ENCODE results near the gene PASK.

The PASK gene

GRCh38 chr2:241074901-241075540 lies 74.3 kb downstream of the PASK start:
- DNase-seq, result no peak

GRCh38 chr2:241074065-241074818 lies 75.0 kb downstream of the PASK start:
- no peak for DNase-seq

GRCh38 chr2:241073166-241074064 lies 75.9 kb downstream of the PASK start:
- DNase-seq, result no peak

- DNase-seq, result no peak
Measured at GRCh38 chr2:241072553-241073165, 76.6 kb downstream of the PASK start.

GRCh38 chr2:241072151-241072550 lies 77.1 kb downstream of the PASK start:
- no peak for DNase-seq

- DNase-seq, result no peak
Measured at GRCh38 chr2:241071677-241072111, 77.6 kb downstream of the PASK start.

GRCh38 chr2:241070811-241071676 lies 78.2 kb downstream of the PASK start:
- DNase-seq, result no peak

- no peak for DNase-seq
Measured at GRCh38 chr2:241070361-241070760, 78.9 kb downstream of the PASK start.

- no peak for DNase-seq
Measured at GRCh38 chr2:241069821-241070281, 79.4 kb downstream of the PASK start.

GRCh38 chr2:241068942-241069810 lies 80.1 kb downstream of the PASK start:
- no peak for DNase-seq

GRCh38 chr2:241068136-241068941 lies 80.9 kb downstream of the PASK start:
- no peak for DNase-seq

- no peak for DNase-seq
Measured at GRCh38 chr2:241067501-241068135, 81.7 kb downstream of the PASK start.

GRCh38 chr2:241066893-241067341 lies 82.4 kb downstream of the PASK start:
- DNase-seq, result no peak

- DNase-seq, result no peak
Measured at GRCh38 chr2:241066171-241066892, 82.9 kb downstream of the PASK start.

- no peak for DNase-seq
Measured at GRCh38 chr2:241065355-241065803, 83.9 kb downstream of the PASK start.

GRCh38 chr2:241064802-241065354 lies 84.4 kb downstream of the PASK start:
- DNase-seq, result no peak

GRCh38 chr2:241064008-241064801 lies 85.1 kb downstream of the PASK start:
- peak; percentile 52 for DNase-seq
